Epidermal melanocyte (primary cell): ENCODE results near the gene AQP11.

Source experiments
- DNase-seq: peaks from one replicate; pipeline ENCODE4 v3.0.0; 2011; ENCODE audit warnings: low spot score; ENCODE audit not compliant: insufficient read length

The AQP11 gene

GRCh38 chr11:77658213-77659013 lies 68.7 kb downstream of the AQP11 start:
- no peak for DNase-seq
